CD14-positive monocyte (primary cell): Measurements from ENCODE around the gene VANGL1. TPM values are rescaled to one million over a fixed set of nuclear protein-coding genes. Genes with fewer than 3 reads are reported as not detected.
"Not testable (repeated sequence)": the region's sequence is repeated elsewhere in the genome, so short reads cannot be mapped to it uniquely, and the experiment has no call there.

ENCODE experiments used
- DNase-seq, 3 donors: peaks; one replicate each; pipeline ENCODE4 v3.0.0-alpha.2; 2011 to 2022
- H2AFZ ChIP-seq: 2 replicates; pipeline ENCODE4 v1.6.0; 2012; ENCODE audit warnings: mild to moderate bottlenecking, low read depth, low read length, inconsistent platforms; ENCODE audit not compliant: insufficient read depth, poor library complexity, severe bottlenecking
- H3K27ac ChIP-seq, 2 donors: 1 replicate in 1 of 2; 2 replicates in 1 of 2; pipeline ENCODE4 v1.5.1; 2012 to 2013; ENCODE audit warnings: low read length in 2 of 2, control low read depth in 1 of 2, inconsistent platforms in 1 of 2, low read depth in 1 of 2, mild to moderate bottlenecking in 1 of 2
- H3K27me3 ChIP-seq, 2 donors: one replicate each; pipeline versions ENCODE4 v1.6.0 to v1.6.1; 2011 to 2013; ENCODE audit warnings: low read length in 2 of 2; ENCODE audit not compliant: control insufficient read depth in 2 of 2, insufficient read depth in 2 of 2
- H3K36me3 ChIP-seq, 2 donors: replicated peaks in 1 of 2; 1 replicate in 1 of 2; 2 replicates in 1 of 2; pipeline versions ENCODE4 v1.5.1 to v1.6.1; 2012 to 2013; ENCODE audit warnings: low read length in 2 of 2, control low read depth in 1 of 2, inconsistent platforms in 1 of 2, mild to moderate bottlenecking in 1 of 2; ENCODE audit not compliant: insufficient read depth in 2 of 2, control insufficient read depth in 1 of 2
- H3K4me1 ChIP-seq, 2 donors: 1 replicate in 1 of 2; 2 replicates in 1 of 2; pipeline versions ENCODE4 v1.5.1 to v1.6.1; 2012 to 2013; ENCODE audit warnings: low read length in 2 of 2, control low read depth in 1 of 2, inconsistent platforms in 1 of 2, mild to moderate bottlenecking in 1 of 2, moderate library complexity in 1 of 2; ENCODE audit not compliant: insufficient read depth in 2 of 2, control insufficient read depth in 1 of 2
- H3K4me2 ChIP-seq: replicated peaks from 2 replicates; pipeline ENCODE3; 2012; ENCODE audit warnings: low read length, moderate library complexity, mild to moderate bottlenecking; ENCODE audit not compliant: poor library complexity, severe bottlenecking; ENCODE audit errors: extremely low read depth
- H3K4me3 ChIP-seq, 3 experiments: fragments of 200-600 bp in 1 of 3; sonication (generic) in 1 of 3; replicated peaks in 1 of 3; 1 replicate in 2 of 3; 2 replicates in 1 of 3; pipeline ENCODE4 v1.5.1; 2011 to 2013; ENCODE audit warnings: low read length in 3 of 3, mild to moderate bottlenecking in 3 of 3, control low read depth in 2 of 3, low read depth in 2 of 3, inconsistent platforms in 1 of 3, moderate library complexity in 1 of 3
- H3K79me2 ChIP-seq: 2 replicates; pipeline ENCODE4 v1.6.0; 2012; ENCODE audit warnings: mild to moderate bottlenecking, control low read depth, inconsistent platforms, low read length, moderate library complexity; ENCODE audit not compliant: insufficient read depth
- H3K9ac ChIP-seq: 2 replicates; pipeline ENCODE4 v1.6.0; 2017; ENCODE audit warnings: low read length, mild to moderate bottlenecking; ENCODE audit not compliant: insufficient read depth, poor library complexity, severe bottlenecking
- H3K9me3 ChIP-seq, 2 donors: replicated peaks in 1 of 2; 1 replicate in 1 of 2; 2 replicates in 1 of 2; pipeline versions ENCODE4 v1.5.1 to v1.6.1; 2012 to 2013; ENCODE audit warnings: low read length in 2 of 2, control low read depth in 1 of 2; ENCODE audit not compliant: control insufficient read depth in 1 of 2, insufficient read depth in 1 of 2
- H4K20me1 ChIP-seq: 2 replicates; pipeline ENCODE4 v1.6.0; 2012; ENCODE audit warnings: mild to moderate bottlenecking, low read length, control low read depth, moderate library complexity; ENCODE audit not compliant: insufficient read depth
- H3K27ac Mint-ChIP-seq, 7 donors: one replicate each; pipeline ENCODE4 v1.8.0; 2020; ENCODE audit warnings: mild to moderate bottlenecking in 7 of 7, mixed read lengths in 7 of 7, moderate library complexity in 6 of 7, inconsistent platforms in 2 of 7
- H3K27me3 Mint-ChIP-seq, 3 donors: one replicate each; pipeline ENCODE4 v1.8.0; 2021 to 2022; ENCODE audit warnings: low read depth in 3 of 3, mild to moderate bottlenecking in 3 of 3, mixed read lengths in 3 of 3, moderate library complexity in 3 of 3, inconsistent platforms in 1 of 3
- H3K36me3 Mint-ChIP-seq, 2 donors: one replicate each; pipeline ENCODE4 v1.8.0; 2020; ENCODE audit warnings: mixed read lengths in 2 of 2, inconsistent platforms in 1 of 2, mild to moderate bottlenecking in 1 of 2
- H3K4me1 Mint-ChIP-seq: one replicate; pipeline ENCODE4 v1.8.0; 2020; ENCODE audit warnings: mild to moderate bottlenecking, mixed read lengths
- H3K4me3 Mint-ChIP-seq, 2 donors: one replicate each; pipeline ENCODE4 v1.8.0; 2020; ENCODE audit warnings: mild to moderate bottlenecking in 2 of 2, mixed read lengths in 2 of 2, moderate library complexity in 1 of 2
- H3K9me3 Mint-ChIP-seq, 7 donors: one replicate each; pipeline ENCODE4 v1.8.0; 2020 to 2022; ENCODE audit warnings: mixed read lengths in 7 of 7, mild to moderate bottlenecking in 6 of 7, moderate library complexity in 6 of 7, inconsistent platforms in 2 of 7
- WGBS: methylation state at CpG from one replicate; pipeline ENCODE4 v1.1.5; 2013; ENCODE audit warnings: missing lambda C conversion rate; ENCODE audit not compliant: insufficient coverage; 5-methylcytosine and 5-hydroxymethylcytosine counted together
- intact Hi-C, 2 donors: fragments of 100-400 bp; cut with micrococcal nuclease; formaldehyde crosslinking; loops; one replicate each; pipeline versions ENCODE4 v1.15.0 to v1.15.1; 2023
- polyA plus RNA-seq, 3 donors: library from polyadenylated mRNA; depleted of rRNA in 1 of 3; unstranded in 2 of 3; stranded (reverse) in 1 of 3; fragments of 300-500 nt in 2 of 3; fragments of >200 nt in 1 of 3; fragmentation: Illumina TruSeq in 2 of 3; gene quantifications; 1 replicate in 2 of 3; 2 replicates in 1 of 3; pipeline ENCODE4 v1.2.3, GENCODE V29; 2012 to 2021
- TF ChIP-seq, protein P1 (sequence below): fragments of 200-600 bp; IDR thresholded peaks from one replicate; pipeline ENCODE4 v1.8.0; 2022; ENCODE audit warnings: antibody characterized with exemption, mild to moderate bottlenecking

VANGL1 gene
- polyA plus RNA-seq, 3 donors = 0.67 to 2.0 (median 1.3) TPM

DNA sequence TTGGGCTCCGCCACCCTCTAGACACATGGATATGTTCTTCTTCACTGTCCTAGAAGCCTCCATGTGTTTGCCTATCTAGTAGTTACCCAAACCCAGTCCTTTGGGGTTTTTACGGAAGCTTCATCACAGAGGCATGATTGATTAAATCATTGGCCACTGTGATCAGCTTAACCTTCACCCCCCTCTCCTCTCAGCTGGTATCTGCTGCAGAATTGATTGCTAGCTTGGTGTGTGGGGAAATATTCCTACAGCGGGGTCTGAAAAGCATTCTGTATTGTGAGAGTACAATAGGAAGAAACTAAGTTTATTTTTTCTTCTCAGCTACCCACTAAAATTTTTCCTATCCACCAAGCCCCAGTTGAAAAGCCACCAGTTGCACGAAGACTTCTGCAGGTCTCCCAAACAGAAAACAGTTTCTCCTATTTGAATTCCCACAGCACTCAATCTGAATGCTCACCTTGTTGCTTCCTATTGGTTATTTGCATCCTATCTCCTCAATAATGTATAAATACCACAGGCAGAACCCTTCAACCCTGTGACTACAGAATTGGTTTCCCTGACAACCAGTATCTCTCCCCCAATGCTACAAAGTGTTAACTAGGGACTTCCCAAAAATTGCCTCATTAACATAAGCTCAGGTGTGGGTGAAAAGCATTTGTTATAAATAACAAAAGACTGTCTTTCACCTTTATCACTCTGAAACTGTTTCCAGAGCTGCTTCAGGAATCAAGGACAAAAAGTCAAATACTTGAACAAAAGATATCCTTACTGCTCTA lies 9.3 kb upstream of the VANGL1 start:
- H2AFZ ChIP-seq = no peak overlapping the region
- Mint-ChIP-seq H3K4me1 (no peaks in the 10 kb centered on the region), H3K36me3 (no peaks in the 10 kb centered on the region), H3K27ac (no peak overlapping the region), H3K27me3 (peaks cover 4 to 16% (median 5%) of the 10 kb centered on the region in 3 donors), H3K9me3 (peaks cover 6 to 30% (median 23%) of the 10 kb centered on the region in 7 donors), H3K4me3 (no peak overlapping the region)
- H3K9me3 ChIP-seq = no peaks in the 10 kb centered on the region
- H3K27me3 ChIP-seq = no peaks in the 10 kb centered on the region
- intact Hi-C loops = no loop called here
- H3K79me2 ChIP-seq = no peaks in the 10 kb centered on the region
- H3K9ac ChIP-seq = no peak overlapping the region
- H3K4me2 ChIP-seq = no peak overlapping the region
- no peaks in the 10 kb centered on the region for H3K36me3 ChIP-seq
- no peaks in the 10 kb centered on the region for H4K20me1 ChIP-seq
- H3K4me3 ChIP-seq = no peak overlapping the region
- H3K27ac ChIP-seq = no peak overlapping the region
- no peak for DNase-seq
- TF ChIP-seq, protein P1, sequence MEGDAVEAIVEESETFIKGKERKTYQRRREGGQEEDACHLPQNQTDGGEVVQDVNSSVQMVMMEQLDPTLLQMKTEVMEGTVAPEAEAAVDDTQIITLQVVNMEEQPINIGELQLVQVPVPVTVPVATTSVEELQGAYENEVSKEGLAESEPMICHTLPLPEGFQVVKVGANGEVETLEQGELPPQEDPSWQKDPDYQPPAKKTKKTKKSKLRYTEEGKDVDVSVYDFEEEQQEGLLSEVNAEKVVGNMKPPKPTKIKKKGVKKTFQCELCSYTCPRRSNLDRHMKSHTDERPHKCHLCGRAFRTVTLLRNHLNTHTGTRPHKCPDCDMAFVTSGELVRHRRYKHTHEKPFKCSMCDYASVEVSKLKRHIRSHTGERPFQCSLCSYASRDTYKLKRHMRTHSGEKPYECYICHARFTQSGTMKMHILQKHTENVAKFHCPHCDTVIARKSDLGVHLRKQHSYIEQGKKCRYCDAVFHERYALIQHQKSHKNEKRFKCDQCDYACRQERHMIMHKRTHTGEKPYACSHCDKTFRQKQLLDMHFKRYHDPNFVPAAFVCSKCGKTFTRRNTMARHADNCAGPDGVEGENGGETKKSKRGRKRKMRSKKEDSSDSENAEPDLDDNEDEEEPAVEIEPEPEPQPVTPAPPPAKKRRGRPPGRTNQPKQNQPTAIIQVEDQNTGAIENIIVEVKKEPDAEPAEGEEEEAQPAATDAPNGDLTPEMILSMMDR = no peak
- H3K4me1 ChIP-seq = no peaks in the 10 kb centered on the region
- WGBS = 100% methylated on average over 2 of the region's 4 CpGs

DNA sequence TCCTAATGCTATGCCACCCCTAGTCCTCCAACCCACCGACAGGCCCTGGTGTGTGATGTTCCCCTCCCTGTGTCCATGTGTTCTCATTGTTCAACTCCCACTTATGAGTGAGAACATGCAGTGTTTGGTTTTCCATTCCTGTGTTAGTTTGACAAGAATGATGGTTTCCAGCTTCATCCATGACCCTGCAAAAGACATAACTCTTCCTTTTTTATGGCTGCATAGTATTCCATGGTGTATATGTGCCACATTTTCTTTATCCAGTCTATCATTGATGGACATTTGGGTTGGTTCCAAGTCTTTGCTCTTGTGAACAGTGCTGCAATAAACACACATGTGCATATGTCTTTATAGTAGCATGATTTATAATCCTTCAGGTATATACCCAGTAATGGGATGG lies 8.2 kb upstream of the VANGL1 start:
- H3K4me1 Mint-ChIP-seq, H3K4me1 ChIP-seq, H3K27me3 ChIP-seq, H3K27ac Mint-ChIP-seq, H2AFZ ChIP-seq, intact Hi-C loops, H3K79me2 ChIP-seq, H3K4me3 Mint-ChIP-seq, H3K36me3 ChIP-seq, H3K9ac ChIP-seq, H3K4me3 ChIP-seq, H3K4me2 ChIP-seq, H3K27ac ChIP-seq, DNase-seq, H3K36me3 Mint-ChIP-seq, H3K9me3 ChIP-seq, H4K20me1 ChIP-seq: not testable (repeated sequence)
- peaks cover 5 to 16% (median 7%) of the 10 kb centered on the region in 3 donors for H3K27me3 Mint-ChIP-seq
- no CpG with 5 or more reads among the region's 1 CpG for WGBS
- peaks cover 9 to 34% (median 25%) of the 10 kb centered on the region in 7 donors for H3K9me3 Mint-ChIP-seq

DNA sequence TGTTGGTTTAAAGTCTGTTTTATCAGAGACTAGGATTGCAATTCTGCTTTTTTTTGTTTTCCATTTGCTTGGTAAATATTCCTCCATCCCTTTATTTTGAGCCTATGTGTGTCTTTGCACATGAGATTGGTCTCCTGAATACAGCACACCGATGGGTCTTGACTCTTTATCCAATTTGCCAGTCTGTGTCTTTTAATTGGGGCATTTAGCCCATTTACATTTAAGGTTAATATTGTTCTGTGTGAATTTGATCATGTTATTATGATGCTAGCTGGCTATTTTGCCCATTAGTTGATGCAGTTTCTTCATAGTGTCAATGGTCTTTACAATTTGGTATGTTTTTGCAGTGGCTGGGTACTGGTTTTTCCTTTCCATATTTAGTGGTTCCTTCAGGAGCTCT lies 4.5 kb upstream of the VANGL1 start:
- H3K27ac ChIP-seq, H3K4me3 ChIP-seq, intact Hi-C loops, H2AFZ ChIP-seq, H3K79me2 ChIP-seq, H3K4me1 ChIP-seq, H3K4me3 Mint-ChIP-seq, H3K4me1 Mint-ChIP-seq, DNase-seq, H3K9ac ChIP-seq, H3K36me3 ChIP-seq, H3K27ac Mint-ChIP-seq, H3K4me2 ChIP-seq, H3K36me3 Mint-ChIP-seq, H4K20me1 ChIP-seq: not testable (repeated sequence)
- peaks cover 15 to 16% of the 10 kb centered on the region in 2 donors for H3K9me3 ChIP-seq
- no CpG with 5 or more reads among the region's 1 CpG for WGBS
- H3K27me3 Mint-ChIP-seq = peaks cover 20 to 29% (median 21%) of the 10 kb centered on the region in 3 donors
- H3K27me3 ChIP-seq = peaks cover 8 to 13% of the 10 kb centered on the region in 2 donors
- H3K9me3 Mint-ChIP-seq = peaks cover 27 to 58% (median 43%) of the 10 kb centered on the region in 7 donors
